Thyroid gland (tissue), 4 donors: ENCODE results near the gene ZRANB3.

ENCODE experiments used
- POLR2A ChIP-seq, 2 donors: fragments of 450-650 bp; IDR thresholded peaks; one replicate each; pipeline ENCODE4 v1.6.1; 2017; ENCODE audit warnings: antibody characterized with exemption in 2 of 2, mild to moderate bottlenecking in 2 of 2, moderate library complexity in 1 of 2
- TF ChIP-seq, protein P1 (sequence below), 6 experiments: fragments of 200-600 bp in 3 of 6; fragments of 450-650 bp in 3 of 6; sonication (generic) in 3 of 6; IDR thresholded peaks; one replicate each; pipeline ENCODE4 v1.5.1; 2016 to 2019; ENCODE audit warnings: antibody characterized with exemption in 6 of 6, mild to moderate bottlenecking in 2 of 6, inconsistent platforms in 1 of 6, moderate library complexity in 1 of 6

DNA sequence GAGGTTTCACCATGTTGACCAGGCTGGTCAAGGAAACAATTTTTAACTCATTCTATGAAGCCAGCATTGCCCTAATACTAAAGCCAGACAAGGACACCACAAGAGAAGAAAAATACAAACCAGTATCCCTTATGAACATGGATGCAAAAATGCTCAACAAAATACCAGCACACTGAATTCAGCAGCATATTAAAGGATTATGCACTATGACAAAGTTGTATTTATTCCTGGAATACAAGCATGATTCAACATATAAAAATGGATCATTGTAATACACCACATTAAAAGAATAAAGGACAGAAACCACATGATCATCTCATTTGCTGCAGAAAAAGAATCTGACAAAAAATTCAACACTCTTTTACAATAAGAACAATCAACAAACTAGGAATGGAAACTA lies 340.2 kb downstream of the ZRANB3 start:
- TF ChIP-seq, protein P1, sequence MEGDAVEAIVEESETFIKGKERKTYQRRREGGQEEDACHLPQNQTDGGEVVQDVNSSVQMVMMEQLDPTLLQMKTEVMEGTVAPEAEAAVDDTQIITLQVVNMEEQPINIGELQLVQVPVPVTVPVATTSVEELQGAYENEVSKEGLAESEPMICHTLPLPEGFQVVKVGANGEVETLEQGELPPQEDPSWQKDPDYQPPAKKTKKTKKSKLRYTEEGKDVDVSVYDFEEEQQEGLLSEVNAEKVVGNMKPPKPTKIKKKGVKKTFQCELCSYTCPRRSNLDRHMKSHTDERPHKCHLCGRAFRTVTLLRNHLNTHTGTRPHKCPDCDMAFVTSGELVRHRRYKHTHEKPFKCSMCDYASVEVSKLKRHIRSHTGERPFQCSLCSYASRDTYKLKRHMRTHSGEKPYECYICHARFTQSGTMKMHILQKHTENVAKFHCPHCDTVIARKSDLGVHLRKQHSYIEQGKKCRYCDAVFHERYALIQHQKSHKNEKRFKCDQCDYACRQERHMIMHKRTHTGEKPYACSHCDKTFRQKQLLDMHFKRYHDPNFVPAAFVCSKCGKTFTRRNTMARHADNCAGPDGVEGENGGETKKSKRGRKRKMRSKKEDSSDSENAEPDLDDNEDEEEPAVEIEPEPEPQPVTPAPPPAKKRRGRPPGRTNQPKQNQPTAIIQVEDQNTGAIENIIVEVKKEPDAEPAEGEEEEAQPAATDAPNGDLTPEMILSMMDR (IDR thresholded peaks at IDR 0.05), result no peak
- no peak for TF ChIP-seq POLR2A (IDR thresholded peaks at IDR 0.05)
